ENCODE data around the gene SMIM5. TPM values are rescaled to one million over a fixed set of nuclear protein-coding genes. Genes with fewer than 3 reads are reported as not detected.

Gene SMIM5
- total RNA-seq, 4 donors from 2014 or later: 0.66 to 1.9 TPM; not detected in 2

DNA sequence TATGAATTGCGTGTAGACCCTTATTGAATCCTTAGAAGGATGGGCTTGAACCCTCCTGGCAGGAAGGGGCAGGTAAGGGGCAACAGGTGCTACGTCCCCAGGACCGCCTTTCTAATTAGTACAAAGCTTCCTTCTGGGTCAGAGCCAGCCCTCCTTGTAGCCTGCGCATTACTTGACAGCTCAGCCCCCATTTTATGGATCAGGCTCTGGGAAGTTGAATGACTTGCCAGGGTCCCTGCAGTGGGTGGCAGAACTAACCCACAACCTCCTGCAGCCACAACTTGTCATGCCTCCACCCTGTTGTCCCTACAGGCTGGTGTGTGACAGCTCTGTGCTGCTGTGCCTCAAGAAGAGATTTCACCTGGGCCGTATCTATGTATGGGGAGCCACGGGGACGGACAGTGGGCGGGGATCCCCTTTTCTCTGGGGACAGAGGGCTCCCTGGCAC, 42.9 kb upstream of the SMIM5 start:
- TF ChIP-seq, protein P1, sequence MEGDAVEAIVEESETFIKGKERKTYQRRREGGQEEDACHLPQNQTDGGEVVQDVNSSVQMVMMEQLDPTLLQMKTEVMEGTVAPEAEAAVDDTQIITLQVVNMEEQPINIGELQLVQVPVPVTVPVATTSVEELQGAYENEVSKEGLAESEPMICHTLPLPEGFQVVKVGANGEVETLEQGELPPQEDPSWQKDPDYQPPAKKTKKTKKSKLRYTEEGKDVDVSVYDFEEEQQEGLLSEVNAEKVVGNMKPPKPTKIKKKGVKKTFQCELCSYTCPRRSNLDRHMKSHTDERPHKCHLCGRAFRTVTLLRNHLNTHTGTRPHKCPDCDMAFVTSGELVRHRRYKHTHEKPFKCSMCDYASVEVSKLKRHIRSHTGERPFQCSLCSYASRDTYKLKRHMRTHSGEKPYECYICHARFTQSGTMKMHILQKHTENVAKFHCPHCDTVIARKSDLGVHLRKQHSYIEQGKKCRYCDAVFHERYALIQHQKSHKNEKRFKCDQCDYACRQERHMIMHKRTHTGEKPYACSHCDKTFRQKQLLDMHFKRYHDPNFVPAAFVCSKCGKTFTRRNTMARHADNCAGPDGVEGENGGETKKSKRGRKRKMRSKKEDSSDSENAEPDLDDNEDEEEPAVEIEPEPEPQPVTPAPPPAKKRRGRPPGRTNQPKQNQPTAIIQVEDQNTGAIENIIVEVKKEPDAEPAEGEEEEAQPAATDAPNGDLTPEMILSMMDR (IDR thresholded peaks at IDR 0.05; ENCODE audit: low read depth): no peak

DNA sequence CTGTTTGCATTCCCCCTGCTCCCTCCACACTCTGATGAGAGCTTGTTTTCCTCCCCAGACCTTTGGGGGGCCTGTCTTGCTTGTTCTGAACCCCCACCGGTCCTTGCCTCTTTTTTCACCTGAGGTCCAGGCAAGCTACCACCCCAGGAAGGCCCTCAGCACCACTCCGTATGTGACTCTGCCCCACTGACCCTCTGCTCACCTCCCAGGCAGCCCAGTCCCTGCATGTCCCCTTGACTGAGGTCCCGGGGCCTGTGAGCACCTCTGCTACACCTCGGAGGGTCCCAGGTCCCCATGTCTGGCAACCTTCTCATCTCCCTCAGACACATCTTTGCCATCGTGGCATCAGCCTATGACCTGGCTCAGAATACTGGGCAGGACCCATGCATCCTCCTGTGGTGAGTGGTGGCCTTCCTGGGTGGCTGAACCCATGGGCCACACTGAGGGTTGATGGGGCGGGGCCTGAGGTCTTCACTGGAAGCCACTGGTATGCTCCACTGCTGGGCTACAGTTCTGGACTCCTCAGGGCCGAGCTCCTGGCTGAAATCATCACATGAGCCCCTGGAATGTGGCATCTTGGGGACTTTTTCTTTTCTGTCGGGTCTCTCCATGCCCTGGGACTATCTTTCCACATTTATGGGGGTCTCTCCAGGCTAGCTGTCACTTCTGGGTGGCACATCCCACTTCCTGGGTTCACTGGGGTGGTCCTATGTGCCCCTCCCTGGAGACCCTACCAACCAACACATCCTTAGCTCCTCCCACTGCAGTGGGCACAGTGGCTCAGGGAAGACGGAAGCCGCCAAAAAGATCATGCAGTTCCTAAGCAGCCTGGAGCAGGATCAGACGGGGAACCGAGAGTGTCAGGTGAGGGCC, 42.1 kb upstream of the SMIM5 start:
- TF ChIP-seq, protein P1 (IDR thresholded peaks at IDR 0.05; ENCODE audit: low read depth): no peak

GRCh38 chr17:75591722-75592302, 41.4 kb upstream of the SMIM5 start:
- TF ChIP-seq, protein P1 (IDR thresholded peaks at IDR 0.05; ENCODE audit: low read depth): no peak

- TF ChIP-seq, protein P1 (IDR thresholded peaks at IDR 0.05; ENCODE audit: low read depth): no peak
Observed at GRCh38 chr17:75592348-75593020, 40.8 kb upstream of the SMIM5 start.

GRCh38 chr17:75594499-75595283, 38.5 kb upstream of the SMIM5 start:
- TF ChIP-seq, protein P1 (IDR thresholded peaks at IDR 0.05; ENCODE audit: low read depth): no peak

- TF ChIP-seq, protein P1 (IDR thresholded peaks at IDR 0.05; ENCODE audit: low read depth): no peak
Observed at GRCh38 chr17:75595284-75595919, 37.8 kb upstream of the SMIM5 start.

Data from subcutaneous adipose tissue (tissue), 4 donors.